Activated CD4-positive, CD25-positive, alpha-beta regulatory T cell treated with anti-CD3 and anti-CD28 coated beads, Interleukin-2, amount 50 U/mL, for 16 hours (primary cell): ENCODE data around the gene IL32.

Experiments used
- DNase-seq: peaks from one replicate; pipeline ENCODE4 v3.0.0-alpha.2; 2020; ENCODE audit warnings: low read depth, low spot score

Gene IL32

DNA sequence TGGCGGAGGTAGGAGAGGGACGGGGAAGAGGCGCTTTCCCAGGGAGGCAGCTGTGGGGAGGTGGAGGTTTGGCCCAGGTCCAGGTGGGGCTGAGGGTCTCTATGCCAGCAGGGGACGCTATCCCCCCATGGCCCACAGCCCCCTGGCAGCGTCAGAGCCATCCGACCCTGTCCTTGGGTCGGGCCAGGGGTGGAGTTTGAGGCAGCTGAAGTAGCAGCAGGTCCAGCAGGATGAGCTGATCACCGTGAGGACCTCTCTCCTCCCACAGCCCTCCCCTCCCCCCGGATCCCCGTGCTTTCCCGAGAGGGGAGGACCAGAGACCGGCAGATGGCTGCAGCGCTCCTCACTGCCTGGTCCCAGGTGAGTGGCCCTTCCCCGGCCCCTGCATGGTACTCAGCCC lies 50.1 kb downstream of the IL32 start:
- no peak for DNase-seq

DNA sequence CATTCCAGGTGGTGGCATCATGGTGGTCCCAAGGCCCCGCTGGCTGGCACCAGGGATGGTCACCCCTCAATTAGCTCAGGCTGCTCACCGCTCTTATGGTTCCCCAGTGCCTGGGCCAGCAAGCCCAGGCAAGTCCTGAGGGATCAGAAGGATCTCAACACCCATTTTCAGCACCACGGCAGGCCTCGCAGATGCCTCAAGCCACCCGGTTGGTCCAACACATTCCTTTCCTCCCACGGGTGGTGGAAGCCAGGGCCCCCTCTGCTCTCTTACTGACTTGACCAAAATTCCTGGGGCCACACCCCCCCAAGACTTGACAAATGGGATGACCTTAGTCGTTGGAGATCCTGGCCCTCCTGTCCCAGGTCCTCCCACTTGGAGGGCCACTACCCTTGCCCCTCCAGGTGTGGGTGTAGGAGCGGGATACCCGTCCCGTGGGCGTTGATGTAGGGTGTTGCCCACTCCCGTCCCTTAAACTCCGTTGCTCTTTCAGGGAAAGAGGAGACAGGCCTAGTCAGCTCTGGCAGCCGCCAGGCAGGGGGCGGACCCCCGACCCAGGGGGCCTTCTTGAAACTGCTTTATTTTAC lies 52.9 kb downstream of the IL32 start:
- DNase-seq: no peak

DNA sequence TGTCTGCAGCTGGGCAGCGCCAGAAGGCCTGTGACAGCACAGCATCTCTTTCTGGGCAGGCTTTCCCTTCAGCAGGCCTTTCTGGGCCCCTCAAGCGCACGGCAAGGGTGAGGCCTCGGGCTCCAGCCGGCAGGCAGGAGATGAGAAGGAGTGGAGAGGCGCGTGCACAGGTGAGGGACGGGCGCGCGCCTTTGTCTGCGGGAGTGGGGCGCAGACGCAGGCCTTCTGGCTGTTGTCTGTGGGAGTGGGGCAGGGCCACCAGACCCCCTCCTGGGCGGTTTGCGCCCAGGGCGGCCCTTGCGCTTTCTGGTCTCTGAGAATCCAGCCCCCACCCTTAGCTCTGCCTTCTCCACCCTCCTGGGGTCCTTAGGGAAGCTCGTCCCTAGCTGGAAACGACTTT lies 53.4 kb downstream of the IL32 start:
- no peak for DNase-seq
